Effector CD8-positive, alpha-beta T cell (primary cell): ENCODE results near the gene ACSL1.

Source experiments
- DNase-seq: peaks from one replicate; lab custom pipeline; 2025; lab: John Stamatoyannopoulos, UW
- total RNA-seq, 4 experiments: gene quantifications; one replicate each; lab custom pipeline; 2026; lab: John Stamatoyannopoulos, UW

ACSL1 gene, protein sequence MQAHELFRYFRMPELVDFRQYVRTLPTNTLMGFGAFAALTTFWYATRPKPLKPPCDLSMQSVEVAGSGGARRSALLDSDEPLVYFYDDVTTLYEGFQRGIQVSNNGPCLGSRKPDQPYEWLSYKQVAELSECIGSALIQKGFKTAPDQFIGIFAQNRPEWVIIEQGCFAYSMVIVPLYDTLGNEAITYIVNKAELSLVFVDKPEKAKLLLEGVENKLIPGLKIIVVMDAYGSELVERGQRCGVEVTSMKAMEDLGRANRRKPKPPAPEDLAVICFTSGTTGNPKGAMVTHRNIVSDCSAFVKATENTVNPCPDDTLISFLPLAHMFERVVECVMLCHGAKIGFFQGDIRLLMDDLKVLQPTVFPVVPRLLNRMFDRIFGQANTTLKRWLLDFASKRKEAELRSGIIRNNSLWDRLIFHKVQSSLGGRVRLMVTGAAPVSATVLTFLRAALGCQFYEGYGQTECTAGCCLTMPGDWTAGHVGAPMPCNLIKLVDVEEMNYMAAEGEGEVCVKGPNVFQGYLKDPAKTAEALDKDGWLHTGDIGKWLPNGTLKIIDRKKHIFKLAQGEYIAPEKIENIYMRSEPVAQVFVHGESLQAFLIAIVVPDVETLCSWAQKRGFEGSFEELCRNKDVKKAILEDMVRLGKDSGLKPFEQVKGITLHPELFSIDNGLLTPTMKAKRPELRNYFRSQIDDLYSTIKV
- total RNA-seq = 38.7 to 70.7 (median 54.7) reads per million in 4 experiments

- peak; percentile 66 for DNase-seq
Measured at GRCh38 chr4:184825896-184826690, at the start of gene ACSL1. Gene ACSL1 (minus strand): TSS chr4:184825968. CDS start chr4:184803514, 22,454 bp downstream.

DNA sequence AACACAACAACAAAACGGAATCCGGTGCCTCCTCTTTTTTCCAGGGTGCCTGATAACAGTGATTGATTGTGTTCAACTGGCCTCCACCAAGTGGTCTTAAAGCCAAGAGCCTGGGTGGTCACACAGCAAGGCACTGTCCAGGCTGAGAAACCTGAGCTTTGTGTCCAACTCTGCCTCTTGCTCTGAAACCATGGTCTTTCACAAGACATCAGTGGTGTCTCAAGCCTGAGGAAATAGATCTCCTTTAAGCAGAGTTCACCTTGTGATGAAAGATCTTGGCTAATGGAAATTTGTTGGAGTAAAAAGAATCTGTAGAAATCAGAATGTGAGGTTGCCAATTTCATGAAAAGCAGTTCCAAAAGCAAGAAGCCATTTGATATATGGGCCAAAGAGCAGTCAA is 47.3 kb upstream of the ACSL1 start:
- no peak for DNase-seq

DNA sequence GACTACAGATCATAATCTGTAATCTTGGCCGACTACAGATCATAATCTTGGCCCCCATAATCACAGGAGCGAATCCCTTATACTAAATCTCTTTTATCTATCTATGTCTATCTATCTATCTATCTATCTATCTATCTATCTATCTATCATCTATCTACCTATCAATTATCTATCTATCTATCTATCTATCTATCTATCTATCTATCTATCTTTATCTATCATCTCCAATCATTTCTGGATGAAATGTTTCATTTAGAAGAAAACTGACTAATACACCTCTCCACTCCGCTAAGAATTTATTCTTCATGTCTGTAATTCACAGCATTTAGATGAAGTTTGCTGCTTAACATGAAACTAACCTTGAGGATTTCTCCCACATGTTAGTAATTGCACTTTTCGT is 45.0 kb upstream of the ACSL1 start:
- DNase-seq = no peak

- no peak for DNase-seq
Measured at GRCh38 chr4:184868623-184869022, 42.9 kb upstream of the ACSL1 start.

DNA sequence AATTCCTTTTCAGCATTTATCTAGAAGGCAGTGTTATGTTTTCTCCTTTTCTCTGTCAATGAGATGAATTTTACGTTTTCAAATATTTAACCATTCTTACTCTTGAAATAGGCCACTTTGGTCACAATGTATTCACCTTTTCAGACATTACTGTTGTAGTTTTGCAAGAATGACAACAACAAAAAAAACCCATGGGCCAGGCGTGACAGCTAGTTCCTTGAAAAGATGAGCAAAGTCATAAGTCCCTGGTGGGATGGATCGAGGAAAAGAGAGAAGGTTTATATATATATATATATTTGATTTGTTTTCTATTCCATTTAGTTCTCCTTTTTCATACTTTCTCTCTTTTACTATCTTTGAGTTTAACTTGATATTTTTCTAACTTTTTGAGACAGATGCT is 38.1 kb upstream of the ACSL1 start:
- no peak for DNase-seq

- no peak for DNase-seq
Measured at GRCh38 chr4:184861047-184861446, 35.3 kb upstream of the ACSL1 start.

DNA sequence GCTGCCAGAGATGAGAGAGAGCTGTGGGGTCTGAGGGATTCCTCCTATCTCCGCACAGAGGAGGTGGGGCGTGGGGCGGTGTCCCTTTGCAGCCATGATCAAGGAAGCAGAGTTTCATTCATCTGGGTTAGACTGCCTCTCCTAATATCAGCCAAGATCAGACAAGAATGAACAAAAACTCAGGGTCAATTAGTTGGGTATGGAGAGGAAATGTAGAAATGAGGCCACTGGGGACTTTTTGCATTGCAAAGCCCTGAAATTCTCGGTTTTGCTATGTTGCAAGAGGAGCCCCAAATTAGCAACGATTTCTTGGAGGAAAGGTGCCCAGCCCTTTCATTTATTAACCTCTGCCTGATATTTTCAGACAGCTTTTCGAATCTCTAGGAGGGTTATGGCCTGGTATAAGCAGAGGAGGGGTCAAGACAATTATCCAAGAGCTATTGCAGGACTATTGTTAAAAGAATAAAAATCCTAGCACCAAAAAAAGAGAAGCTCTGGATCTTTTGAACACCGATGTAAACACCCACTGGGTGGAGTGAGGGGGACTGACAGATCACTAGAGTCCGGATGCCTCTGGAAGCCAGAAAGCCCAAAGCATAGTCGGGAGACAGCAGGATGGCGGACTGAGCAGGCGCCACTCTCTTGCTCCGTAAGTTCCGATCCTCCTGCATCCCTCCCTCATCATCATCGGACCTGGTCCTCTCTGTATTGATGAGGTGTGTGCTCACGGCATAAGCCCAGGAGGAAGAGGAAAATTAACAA is 34.4 kb upstream of the ACSL1 start:
- DNase-seq = no peak

DNA sequence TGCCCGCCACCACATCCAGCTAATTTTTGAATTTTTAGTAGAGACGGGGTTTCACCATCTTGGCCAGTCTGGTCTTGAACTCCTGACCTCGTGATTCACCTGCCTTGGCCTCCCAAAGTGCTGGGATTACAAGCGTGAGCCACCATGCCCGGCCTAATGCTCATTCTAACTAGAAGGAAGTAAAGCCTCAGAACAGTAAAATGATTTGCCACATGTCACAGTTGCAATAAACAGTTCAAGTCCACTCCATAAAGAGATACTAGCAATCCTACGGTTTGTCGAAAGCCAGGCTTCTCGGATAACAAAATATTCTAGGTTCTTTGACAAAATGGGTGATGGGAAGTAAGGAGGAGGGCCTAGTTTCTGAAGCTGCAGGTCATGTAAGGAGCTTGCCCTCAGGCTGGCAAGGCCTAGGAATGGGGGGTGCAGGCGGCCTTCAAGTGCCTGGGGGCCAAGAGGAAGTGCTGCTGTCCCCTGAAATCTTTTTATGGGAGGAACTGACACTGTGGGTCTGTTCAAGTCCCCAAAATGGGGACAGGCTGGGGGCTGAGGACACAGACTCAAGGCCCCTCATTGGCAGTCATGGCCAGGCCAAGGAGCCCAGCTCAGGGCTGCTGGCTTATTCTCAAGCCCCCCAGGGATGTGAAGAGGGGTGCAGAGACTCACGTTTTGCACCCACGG is 31.8 kb upstream of the ACSL1 start:
- no peak for DNase-seq

- no peak for DNase-seq
Measured at GRCh38 chr4:184856277-184856609, 30.5 kb upstream of the ACSL1 start.

- DNase-seq = no peak
Measured at GRCh38 chr4:184854673-184855072, 28.9 kb upstream of the ACSL1 start.

GRCh38 chr4:184853436-184853835 is 27.7 kb upstream of the ACSL1 start:
- no peak for DNase-seq

- DNase-seq = no peak
Measured at GRCh38 chr4:184851886-184852285, 26.1 kb upstream of the ACSL1 start.

DNA sequence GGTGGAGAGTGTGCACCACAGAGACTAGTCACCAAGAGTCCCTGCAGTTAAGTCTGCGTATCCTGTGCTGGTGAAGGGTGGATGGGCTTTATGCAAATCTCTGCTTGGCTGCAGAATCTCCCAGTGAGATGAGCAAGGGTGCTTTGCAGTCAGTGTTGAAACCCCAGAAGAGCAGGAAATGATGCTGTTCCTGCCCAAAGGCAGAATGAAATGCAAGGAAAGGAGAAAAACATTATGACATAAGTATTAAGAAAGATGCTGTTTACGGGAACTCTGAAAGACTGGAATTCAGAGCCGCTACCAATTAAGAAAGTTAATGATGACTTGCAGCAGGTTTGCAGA is 25.4 kb upstream of the ACSL1 start:
- no peak for DNase-seq

GRCh38 chr4:184850431-184851199 is 24.8 kb upstream of the ACSL1 start:
- no peak for DNase-seq

DNA sequence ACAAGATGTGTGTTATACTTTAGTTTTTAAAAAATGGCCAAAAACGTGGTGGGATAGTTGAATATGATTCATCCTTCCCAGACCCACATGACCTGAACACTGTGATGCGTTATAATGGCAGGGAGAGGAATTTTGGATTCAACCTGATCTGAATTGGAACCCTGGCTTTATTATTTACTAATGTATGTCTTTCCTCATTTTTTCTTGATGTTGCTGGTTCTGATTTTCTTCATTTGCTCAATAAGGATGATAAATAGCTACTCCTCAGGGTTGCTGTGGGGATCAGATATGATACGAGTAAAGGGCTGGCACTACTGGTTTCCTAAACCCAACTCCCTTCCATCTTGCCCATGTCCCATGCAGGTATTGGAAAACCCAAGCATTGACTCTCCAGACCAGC is 24.2 kb upstream of the ACSL1 start:
- no peak for DNase-seq

- no peak for DNase-seq
Measured at GRCh38 chr4:184849185-184849584, 23.4 kb upstream of the ACSL1 start.

- no peak for DNase-seq
Measured at GRCh38 chr4:184848510-184848909, 22.7 kb upstream of the ACSL1 start.

DNA sequence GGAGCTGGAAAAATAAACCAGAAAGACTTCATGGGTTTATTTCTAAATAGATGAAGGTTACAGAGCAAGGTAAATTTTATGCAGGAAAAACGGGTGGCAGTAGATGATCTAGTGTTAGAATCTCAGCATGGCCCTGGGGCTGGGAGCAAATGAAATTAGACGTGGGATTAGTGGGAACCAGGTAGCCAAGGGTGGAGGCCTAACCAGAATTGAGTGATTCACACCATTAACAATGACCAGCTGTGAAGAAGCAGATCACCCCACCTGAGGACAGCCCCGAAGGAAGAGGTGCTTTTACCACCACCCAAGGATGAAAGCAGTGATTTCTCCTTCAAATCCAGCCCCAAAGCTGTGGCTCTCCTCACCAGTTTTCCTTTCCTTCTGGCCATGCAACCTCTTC is 20.8 kb upstream of the ACSL1 start:
- no peak for DNase-seq

GRCh38 chr4:184845367-184846021 is 19.7 kb upstream of the ACSL1 start:
- no peak for DNase-seq

- no peak for DNase-seq
Measured at GRCh38 chr4:184844742-184845141, 19.0 kb upstream of the ACSL1 start.
